Measurements from ENCODE around the gene LRRC8C.

DNA sequence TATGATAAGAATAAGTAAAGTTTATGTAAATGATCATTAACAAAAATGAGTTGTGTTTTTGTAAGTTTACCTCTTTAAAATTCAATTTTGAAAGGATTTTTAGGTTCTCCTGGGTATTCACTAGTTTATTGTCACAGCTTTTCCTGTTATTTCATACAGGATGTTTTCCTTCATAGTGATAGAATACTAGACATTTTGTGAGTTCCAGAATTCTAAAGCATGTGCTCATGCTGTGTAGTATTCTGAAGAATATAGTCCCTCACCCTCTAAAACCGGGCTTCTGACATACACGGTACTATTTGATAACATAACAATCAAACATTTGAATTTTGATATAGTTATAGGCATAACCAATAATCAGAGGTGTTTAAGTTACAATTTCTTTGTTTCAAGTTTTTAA is 10.7 kb downstream of the LRRC8C start:
- TF ChIP-seq, protein P1, sequence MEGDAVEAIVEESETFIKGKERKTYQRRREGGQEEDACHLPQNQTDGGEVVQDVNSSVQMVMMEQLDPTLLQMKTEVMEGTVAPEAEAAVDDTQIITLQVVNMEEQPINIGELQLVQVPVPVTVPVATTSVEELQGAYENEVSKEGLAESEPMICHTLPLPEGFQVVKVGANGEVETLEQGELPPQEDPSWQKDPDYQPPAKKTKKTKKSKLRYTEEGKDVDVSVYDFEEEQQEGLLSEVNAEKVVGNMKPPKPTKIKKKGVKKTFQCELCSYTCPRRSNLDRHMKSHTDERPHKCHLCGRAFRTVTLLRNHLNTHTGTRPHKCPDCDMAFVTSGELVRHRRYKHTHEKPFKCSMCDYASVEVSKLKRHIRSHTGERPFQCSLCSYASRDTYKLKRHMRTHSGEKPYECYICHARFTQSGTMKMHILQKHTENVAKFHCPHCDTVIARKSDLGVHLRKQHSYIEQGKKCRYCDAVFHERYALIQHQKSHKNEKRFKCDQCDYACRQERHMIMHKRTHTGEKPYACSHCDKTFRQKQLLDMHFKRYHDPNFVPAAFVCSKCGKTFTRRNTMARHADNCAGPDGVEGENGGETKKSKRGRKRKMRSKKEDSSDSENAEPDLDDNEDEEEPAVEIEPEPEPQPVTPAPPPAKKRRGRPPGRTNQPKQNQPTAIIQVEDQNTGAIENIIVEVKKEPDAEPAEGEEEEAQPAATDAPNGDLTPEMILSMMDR (IDR thresholded peaks at IDR 0.05; ENCODE audit: low read depth, low read length, poor library complexity, severe bottlenecking), result no peak
- no peak for TF ChIP-seq EZH2phosphoT487 (IDR thresholded peaks at IDR 0.05; ENCODE audit: borderline replicate concordance, low read length)

Data from DOHH2 (cell line).